Myocyte (in vitro differentiated cells): ENCODE data around the gene AMOTL1. TPM values are rescaled to one million over a fixed set of nuclear protein-coding genes. Genes with fewer than 3 reads are reported as not detected.
"Not testable (repeated sequence)": the region's sequence is repeated elsewhere in the genome, so short reads cannot be mapped to it uniquely, and the experiment has no call there.

ENCODE experiments used
- DNase-seq: peaks from one replicate; pipeline ENCODE4 v3.0.0-alpha.2; 2012; ENCODE audit warnings: low read depth
- total RNA-seq: library from RNA; depleted of rRNA; stranded (reverse); fragments of >200 nt; gene quantifications from 2 replicates; pipeline ENCODE4 v1.2.3, GENCODE V29; 2014

Gene AMOTL1
- total RNA-seq, 1 donor from 2014 or later: 77.3 TPM

DNA sequence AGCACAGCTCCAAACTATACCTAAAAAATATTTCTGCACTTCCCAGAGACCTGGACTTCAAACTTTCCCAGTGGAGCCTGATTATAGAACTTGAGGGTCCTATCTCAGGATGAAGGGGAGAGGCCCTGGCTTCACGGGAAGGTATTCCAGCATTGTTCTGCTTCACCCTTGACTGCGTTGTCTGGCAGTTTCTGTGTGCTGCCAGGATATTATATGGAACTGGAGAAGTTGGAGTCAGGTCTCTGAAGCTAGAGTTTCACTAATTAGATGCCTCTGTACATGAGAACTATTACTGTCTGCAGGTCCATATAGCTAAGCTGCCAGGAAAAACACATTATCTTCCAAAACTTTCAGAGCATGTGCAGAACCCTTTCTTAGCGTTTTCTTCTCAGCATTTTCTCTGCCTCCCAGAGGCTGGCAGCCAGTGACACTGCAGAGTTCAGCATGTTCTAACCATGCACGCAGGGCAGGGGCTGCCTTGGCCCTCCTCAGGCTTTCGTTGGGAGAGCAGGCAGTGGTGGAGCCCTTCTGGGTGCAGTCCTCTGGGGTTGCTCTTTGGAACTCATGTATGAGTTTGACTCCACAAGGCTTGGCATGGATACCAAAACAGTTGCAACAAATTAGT, 105.9 kb downstream of the AMOTL1 start:
- DNase-seq: no peak

DNA sequence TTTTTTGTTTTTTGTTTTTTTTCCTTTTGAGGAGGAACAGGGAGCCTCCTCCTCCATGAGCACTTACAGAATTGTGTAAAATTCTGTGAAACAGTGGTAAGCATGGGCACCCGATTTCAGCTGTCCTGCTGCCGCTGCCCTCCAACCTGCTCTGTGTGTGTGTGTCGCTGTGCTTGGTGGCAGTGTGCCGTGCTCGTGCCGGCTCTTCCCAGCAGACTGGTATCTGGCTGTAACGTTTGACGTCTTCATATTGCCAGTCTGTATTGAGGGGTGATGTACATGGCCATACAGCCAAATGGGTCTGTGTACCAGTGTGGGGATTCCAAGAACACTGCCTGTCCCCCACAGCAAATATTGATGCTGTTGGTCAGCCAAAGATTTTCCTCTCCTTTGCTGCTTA, 108.1 kb downstream of the AMOTL1 start:
- no peak for DNase-seq

DNA sequence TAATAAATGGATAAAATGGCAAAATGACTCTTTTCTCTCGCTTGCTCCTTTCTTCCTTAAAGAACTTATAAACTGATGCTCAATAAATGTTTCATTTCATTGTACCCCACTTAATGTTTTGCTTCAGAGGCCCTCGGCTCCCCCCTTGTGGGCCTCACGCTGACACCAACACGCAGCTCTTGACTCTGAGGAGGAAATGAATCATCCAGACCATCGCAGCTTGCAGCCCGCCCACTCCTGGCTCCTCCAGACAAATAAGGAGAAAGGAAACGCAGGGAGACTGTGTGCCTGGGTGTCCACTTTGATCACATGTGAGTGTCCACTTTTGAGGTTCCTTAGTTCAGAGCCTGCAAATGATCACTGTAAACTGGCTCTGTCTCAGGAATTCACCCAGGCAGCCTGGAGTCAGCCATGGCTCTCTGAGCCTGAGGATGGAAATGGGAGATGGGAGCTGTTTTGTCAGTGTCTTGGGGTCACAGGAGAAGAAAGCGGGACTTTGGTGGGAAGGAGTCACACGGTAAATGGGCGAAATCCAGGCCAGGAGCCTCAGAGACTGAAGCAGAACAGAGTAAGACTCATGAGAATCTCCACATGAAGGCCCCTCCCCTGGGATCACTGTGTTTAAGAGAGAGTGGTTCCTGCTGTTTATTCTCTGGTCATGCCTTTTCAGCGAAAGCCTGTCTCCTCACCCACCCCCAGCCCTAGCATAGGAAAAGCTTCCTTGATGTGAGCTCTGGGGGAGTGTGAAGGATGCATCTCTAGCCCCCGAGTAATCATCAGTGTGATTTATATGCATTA, 108.7 kb downstream of the AMOTL1 start:
- DNase-seq: peak; percentile 91

DNA sequence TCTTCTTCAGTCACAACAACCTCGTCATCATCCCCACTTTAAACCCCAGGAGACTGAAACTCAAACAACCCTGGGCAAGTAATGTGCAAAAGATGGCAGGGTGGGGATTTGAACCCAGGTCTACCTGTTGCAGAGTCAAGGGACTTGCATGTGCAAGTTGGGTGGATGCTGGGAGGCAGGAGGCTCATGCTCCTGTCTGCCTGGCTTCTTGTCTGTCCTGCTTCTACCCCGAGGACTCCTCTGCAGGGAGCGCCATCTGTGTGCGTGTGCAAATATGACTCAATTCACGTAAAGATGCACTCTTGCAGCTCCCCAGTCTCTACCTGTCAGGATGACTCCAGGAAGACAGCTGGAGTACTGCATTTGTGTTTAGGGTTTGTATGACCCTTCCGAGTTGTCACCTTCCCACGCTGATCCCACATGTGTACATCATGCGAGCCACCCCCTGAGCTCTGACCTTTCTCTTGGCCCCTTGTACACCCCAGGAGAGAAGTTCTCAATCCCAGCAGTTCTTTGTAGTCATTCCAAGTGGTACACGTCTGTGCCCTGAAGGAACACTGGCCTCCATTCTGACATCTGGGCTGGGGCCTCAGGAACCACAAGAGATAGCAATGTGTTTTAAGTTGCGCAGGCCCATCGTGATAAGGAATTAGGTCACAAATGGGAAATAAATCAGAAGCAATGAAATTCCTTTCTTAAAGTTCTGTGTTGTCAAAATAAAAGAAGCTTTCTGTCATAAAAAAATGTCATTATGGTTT, 109.5 kb downstream of the AMOTL1 start:
- no peak for DNase-seq

DNA sequence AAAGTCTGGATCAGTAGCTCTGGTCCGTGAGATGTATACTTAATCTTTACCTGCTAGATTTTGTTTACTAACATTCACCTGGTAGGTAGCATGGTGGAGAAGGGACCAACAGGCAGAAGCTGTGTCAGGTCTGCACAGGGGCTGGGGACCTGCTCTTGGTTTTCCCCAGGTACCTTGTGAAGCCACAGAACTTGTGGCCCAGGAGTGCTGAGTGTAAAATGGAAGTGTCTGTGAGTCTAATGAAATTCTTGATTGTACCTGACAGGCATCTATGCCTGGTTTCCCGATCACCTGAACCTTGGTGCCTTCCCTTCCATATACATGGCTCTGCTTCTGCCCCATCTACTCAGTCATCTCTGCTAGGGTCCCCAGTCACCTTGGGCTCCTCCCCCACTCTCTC, 110.8 kb downstream of the AMOTL1 start:
- DNase-seq: no peak

DNA sequence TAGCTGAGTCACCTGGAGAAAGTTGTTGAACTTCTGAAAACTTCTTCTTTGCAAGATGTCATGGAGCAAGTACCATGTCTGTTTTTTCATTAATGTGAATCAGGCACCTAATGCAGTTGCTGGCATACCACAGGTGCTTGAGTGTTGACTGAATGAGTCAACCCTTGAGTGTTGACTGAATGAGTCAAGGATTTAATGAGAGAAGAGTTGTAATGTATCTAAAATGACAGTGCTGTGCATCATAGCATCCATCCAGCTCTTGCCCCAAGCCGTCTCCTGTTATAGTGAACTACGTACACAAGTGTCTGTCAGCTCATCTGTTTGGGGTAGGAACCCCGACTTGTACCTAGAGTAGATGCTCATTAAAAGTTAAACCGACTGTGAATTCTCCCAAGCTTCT, 112.1 kb downstream of the AMOTL1 start:
- DNase-seq: peak; percentile 18

DNA sequence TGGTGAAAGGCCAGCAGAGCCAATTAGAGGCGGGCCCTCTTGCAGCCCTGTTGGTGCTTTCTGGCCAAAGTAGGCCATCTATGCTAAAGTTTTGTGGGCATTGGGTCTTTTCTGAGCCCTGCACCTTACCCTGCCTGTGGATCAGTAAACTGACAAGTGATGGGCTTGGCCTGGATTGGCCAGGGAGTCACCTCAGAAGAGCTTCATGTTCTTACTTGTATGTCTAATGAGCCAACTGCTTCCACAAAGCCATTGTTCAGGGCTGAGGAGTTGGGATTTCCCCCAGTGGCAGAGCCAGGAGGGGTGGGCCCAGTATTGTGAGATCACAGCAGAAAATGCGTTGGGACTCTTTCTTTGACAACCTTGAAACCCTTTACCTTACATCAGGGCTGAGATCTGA, 114.8 kb downstream of the AMOTL1 start:
- DNase-seq: no peak

DNA sequence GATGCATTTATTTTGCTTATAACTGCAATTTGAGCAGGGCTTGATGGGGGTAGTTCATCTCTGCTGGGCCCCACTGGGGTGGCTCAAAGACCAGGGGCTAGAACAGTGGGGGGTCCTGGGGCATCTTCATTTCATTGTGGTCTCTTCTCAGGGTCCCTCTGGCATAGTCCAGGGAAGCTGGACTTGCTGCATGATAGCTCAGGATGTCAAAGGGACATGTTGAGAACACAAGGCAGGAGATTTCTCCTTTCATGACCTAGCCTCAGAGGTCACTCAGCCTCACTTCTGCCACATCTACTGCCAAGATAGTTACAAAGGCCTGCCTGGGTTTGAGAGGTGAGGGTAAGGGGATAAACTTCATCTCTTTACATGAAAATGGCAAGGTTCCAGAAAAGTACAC, 115.7 kb downstream of the AMOTL1 start:
- DNase-seq: no peak

DNA sequence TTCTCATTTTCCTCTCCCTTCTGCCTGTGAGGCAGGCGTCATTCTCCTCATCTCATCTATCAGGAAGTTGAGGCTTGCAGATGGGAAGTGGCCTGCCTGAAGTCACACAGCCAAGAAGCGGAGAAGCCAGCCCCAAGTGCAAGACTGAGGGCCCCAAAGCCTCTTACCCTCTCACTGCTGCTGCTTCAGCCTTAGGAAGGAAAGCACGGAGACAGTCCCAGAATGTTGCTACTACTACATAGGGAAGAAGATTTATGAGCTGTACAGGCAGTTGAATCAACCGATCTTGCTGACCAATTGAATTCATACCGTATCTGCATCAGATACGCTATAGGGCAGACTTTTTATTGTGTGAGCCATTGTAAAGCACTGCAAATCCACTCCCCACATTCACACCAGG, 116.2 kb downstream of the AMOTL1 start:
- DNase-seq: no peak

DNA sequence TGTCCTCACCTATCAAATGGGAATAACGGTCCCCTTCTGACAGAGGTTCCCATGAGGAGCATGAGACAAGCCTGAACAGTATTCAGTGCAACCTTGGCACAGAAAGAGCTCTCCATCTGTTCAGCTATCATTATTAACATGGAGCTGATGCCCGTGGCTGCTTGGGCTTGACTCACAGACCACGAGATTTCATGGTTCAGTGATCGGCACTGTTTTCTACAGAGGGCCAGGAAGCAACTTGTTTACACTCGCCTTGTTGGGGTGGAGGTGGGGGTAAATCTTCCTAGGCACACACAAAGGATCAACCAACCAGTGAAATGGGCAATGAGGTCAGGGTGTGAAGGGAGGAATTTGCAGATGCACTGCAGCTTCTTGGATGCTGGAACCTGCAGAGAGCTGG, 117.0 kb downstream of the AMOTL1 start:
- DNase-seq: no peak

DNA sequence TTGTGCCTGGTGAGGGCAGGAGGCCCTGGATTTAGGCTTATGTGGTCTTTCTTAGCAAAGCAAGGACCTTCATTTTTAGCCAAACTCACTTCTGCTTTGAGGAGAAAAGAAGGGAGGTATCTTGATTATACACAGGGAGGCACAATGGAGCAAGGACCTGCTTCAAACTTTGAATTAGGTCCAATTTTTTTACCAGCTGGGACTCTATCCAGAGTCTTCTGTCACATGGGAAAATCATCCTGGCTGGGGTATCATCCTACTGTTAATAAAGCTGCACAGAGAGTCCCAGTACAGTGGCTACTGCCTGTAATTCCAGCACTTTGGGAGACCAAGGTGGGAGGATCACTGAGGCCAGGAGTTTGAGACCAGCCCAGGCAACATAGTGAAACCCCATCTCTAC, 117.4 kb downstream of the AMOTL1 start:
- peak; percentile 9 for DNase-seq

DNA sequence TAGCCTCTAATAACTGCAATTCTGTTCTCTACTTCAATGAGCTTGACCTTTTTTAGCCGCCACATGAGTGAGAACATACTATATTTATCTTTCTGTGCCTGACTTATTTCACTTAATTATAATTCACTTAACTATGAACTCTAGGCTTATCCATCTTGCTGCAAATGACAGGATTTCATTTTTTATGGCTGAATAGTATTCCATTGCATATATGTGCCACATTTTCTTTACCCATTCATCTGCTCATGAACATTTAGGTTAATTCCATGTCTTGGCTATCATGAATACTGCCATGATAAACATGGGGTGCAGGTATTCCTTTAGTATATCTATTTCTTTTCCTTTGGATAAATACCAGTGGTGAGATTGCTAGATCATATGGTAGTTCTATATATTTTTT, 120.0 kb downstream of the AMOTL1 start:
- no peak for DNase-seq

DNA sequence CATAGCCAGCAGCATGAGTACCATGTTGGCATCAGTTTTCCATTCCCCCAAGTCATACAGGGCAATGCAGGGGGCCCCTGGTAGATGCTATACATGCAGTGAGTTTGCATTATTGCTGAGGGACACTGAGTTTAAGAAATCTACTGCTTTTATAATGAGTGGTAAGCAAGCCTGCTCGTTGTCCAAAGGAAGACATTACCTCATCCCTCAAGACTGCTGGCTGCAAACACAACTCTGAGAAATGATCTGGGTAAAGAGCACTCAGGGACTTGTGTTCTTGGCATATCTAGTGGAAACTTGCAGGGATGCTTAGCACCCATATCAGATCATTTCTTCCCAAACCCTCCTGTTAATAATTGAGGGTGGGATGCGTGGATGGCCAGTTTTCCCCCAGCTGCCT, 127.3 kb downstream of the AMOTL1 start:
- peak; percentile 25 for DNase-seq

DNA sequence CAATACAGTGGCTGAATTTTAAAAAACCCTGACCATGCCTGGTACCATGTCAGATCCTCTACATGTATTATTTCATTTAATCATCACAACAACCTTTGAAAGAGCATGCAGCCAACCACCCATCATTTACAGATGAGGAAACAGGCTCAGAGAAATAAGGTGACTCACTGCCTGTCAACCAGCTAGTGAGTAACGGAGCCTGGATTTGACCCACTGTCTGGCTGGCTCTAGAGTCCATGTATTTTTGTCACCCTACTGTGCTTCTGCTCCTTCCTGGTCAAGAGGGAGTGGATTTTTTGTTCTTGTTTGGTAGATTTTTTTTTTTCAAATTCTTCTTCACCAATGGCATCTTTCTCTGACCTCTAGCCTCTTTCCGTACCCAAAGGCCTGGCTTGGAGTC, 127.8 kb downstream of the AMOTL1 start:
- DNase-seq: peak; percentile 10

DNA sequence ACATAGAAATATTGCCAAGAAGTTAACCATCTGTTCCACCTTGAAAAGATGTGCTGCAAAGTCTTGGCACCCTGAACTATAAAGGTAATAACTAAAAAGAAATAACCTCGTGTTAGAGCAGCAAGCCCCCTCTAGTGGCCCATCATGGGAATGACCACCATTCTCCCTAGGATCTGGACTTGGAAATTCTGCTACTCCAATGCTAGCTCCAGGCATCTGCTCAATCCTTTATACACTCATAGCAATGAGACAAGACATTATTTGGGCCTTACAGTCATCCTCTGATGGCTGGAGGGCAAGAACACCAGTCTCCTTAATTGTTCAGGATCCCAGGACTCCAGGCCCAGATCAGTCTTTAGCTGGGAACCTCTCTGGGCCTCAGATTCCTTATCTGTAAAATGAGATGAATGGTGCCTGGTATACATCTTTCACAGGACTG, 129.2 kb downstream of the AMOTL1 start:
- DNase-seq: peak; percentile 58

DNA sequence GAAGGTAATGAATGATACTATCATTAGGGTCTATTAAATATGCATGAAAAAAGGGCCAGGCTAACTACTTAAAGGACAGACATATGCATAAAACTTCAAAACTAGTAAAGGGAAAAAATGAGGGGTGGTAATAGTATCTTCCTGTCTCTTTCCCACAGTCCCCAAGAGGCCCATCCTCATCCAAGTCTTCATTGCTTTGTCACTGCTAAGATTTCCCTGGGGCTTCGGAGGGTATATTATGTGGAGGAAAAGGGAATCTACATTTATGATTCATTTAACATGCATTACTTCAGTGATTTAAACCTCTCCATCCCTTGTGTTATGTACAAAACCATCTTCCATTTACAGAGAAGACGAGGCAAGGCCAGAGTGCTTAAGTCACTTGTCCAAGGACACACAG, 139.1 kb downstream of the AMOTL1 start:
- no peak for DNase-seq

DNA sequence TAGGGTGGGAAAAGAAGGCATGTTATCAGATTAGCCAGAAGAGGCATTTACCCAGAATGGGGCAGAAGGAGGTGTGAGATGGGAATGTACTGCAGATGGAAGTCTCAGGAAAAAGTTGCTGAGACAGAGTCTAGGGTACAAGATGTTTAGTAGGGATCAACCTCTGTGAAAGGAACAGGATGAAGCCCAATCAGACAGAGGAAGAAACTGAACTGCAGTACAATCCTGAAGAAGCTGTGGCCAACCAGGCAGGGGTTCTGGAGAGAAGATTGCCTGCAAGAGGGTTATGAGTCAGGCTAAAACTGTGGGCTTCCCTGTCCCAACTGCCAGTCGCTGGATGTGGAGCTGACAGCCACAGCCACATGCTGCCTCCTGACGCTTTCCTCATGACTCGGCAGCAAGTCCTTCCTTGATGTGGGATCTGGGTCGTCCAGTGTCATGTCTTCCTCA, 141.2 kb downstream of the AMOTL1 start:
- DNase-seq: peak; percentile 82

DNA sequence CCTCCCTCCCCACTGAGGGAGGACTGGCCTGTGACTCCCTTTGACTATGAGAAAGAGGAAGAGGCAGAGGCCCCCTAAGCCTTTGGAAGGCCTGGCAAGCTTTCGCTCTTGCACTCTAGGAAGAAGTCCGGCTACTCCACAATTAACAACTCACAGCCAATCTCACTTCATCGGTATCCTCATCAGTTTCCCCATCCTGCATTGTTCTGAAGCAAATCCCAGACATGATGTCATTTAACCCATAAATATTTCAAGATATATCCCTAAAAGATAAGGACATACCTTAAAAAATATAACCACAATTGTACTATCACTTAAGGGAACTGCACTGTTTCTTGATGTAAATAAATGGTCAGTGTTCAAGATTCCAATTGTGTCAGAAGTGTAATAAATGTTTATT, 142.1 kb downstream of the AMOTL1 start:
- no peak for DNase-seq

DNA sequence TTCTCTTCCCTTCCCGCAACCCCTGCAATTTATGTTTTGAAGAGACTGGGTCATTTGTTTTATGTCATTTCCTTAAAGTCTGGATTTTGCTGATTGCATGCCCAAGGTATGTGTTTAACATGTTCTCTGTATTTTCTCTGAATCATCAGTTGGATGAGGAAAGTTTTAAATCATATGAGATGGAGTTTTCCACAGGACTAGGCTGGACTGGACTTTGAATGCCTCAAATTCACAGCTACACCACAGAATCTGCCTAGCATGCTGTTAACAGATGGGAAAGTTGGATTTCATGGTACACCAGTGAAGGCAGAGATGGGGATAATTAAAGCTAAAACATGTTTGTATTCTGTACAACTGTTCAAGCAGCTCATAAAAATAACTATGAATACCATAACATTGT, 142.6 kb downstream of the AMOTL1 start:
- peak; percentile 52 for DNase-seq

DNA sequence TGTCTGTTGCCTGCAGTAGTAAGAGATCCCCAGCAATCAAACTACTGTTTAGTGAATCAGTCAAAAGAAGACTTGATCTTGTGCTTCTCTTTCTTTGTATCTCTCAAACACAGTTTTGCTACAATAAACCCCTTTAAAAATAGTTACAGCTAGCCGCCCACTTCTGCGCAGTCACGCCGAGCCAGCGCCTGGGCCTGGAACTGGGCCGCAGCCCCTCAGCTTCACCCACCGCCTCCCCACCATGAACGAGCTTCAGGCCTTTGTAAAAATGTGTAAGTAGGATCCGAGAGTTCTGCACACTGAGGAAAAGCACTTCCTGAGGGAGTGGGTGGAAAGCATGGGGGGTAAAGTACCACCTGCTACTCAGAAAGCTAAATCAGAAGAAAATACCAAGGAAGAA, 144.7 kb downstream of the AMOTL1 start:
- DNase-seq: no peak

DNA sequence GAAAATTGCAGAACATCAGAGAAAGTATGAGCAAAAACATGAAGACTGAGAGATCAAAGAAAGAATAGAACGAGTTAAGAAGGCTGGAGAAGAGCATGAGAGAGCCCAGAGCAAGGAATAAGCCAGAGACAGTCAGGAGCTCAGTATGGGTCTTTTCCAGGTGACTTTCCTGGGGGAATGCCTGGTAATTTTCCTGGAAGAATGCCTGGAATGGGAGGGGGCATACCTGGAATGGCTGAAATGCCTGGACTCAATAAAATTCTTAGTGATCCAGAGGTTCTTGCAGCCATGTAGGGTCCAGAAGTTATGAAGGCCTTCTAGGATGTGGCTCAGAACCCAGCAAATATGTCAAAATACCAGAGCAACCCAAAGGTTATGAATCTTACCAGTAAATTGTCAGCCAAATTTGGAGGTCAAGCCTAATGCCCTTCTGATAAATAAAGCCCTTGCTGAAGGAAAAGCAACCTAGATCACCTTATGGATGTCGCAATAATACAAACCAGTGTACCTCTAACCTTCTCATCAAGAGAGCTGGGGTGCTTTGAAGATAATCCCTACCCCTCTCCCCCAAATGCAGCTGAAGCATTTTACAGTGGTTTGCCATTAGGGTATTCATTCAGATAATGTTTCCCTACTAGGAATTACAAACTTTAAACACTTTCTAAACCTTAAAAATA, 145.7 kb downstream of the AMOTL1 start:
- not testable (repeated sequence) for DNase-seq

DNA sequence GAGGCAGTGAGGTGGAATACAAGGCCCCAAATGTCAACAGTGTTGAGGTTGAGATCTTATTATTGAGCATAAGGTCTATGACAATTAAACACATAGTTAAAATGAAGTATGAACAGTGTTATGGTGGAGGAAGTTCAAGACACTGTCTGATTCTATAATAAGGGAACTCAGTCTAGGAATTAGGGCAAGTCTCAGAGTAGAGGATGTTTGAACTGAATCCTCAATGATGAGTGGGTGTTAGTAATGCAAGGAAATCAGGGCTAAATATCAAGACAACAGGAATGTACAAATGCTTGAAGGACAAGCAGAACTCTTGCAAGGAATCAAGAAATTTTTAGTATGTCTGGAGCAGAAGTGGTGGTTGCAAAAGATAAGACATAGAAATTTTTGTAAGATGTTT, 152.2 kb downstream of the AMOTL1 start:
- DNase-seq: no peak
